C4-2B (cell line): ENCODE results near the gene ZNF215.

Experiments
- H3K27ac ChIP-seq: fragments of 450-650 bp; 2 replicates; pipeline ENCODE4 v1.5.1; 2017
- ZFX ChIP-seq: fragments of 450-650 bp; IDR thresholded peaks from 2 replicates; pipeline ENCODE4 v1.6.1; 2017
- TF ChIP-seq, protein P1 (sequence below): fragments of 450-650 bp; conservative IDR thresholded peaks from 2 replicates; pipeline ENCODE4 v1.5.1; 2017; ENCODE audit warnings: mild to moderate bottlenecking

Gene ZNF215

DNA sequence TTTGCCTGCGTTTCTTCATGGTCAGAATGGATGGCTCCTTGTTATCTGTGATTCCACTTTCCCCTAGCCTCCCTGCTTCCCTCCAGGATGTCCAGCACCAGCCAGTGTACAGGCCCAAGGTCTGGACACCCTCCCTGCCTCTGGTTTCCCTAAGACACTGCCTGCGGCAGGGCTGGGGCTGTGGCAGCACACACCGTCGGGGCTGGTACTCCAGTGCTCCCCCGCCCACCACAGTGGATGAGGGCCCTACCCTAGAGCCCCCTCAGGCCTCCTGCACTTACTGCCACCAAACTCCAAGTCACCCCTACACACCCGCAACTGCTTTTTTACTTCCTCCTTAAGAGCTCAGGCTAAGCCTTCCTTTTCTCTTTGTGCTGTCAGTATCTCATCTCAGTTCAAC, 65.0 kb downstream of the ZNF215 start:
- H3K27ac ChIP-seq, result no peak overlapping the region
- TF ChIP-seq ZFX, result no peak
- TF ChIP-seq, protein P1, sequence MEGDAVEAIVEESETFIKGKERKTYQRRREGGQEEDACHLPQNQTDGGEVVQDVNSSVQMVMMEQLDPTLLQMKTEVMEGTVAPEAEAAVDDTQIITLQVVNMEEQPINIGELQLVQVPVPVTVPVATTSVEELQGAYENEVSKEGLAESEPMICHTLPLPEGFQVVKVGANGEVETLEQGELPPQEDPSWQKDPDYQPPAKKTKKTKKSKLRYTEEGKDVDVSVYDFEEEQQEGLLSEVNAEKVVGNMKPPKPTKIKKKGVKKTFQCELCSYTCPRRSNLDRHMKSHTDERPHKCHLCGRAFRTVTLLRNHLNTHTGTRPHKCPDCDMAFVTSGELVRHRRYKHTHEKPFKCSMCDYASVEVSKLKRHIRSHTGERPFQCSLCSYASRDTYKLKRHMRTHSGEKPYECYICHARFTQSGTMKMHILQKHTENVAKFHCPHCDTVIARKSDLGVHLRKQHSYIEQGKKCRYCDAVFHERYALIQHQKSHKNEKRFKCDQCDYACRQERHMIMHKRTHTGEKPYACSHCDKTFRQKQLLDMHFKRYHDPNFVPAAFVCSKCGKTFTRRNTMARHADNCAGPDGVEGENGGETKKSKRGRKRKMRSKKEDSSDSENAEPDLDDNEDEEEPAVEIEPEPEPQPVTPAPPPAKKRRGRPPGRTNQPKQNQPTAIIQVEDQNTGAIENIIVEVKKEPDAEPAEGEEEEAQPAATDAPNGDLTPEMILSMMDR, result no peak

DNA sequence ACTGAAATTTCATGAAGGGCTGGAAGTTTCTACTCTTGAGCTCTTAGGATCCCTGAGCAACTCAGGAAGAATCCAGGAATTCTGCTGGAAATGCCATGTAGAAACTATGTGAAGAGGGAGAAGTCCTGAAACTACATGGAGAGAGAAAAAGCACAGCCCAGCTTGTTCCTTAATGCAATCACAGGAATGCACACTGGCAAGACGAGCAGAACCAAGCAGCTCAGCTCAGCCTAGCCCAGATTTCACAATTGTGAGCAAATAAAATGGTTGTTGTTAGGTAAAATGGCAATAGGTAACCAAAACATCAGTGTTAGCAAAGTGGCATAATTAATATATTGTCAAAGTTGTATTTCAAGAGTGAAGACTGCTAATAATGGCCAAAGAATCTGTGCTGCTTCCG, 65.8 kb downstream of the ZNF215 start:
- H3K27ac ChIP-seq, result no peak overlapping the region

DNA sequence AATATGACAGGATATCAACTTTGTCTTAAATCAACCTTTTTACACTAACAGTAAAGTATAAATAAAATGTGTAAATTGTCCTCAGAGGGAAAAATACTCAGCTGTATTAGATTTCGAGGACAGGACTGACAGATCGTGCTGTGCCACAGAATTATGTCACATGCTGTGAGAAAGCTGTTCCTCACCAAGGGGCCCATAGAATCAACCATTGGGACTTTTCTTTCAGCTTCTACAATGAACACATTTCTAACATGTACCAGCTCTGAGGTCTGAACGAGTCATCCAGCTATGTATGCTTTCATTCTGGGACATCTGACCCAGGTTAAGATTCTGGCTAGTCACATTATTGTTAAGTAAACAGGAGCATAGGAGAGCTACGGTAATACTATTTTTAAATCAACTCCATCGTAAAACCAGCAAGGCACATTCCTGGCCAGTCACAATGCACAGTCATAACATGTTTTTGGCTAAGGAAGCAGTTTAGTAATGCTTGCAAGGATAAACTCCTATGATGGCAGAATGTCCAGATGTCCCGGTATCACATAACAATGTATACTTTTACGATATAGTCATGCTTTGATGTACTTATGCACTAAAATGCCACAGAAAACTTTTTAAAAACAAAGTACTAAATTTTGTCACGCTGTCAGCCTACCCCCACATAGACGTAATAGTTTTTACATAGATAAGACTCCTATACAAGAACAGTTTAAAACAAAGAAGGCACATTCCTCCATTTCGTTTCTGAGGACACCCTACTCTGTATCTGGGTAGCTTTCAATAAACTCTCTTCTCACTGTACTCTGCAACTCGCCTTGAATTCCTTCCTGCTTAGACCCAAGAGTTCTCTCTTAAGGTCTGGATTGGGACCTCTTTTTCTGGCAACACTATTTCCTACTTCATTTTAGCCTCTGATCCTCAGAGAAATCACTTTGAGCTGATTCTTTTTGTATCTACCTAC, 66.5 kb downstream of the ZNF215 start:
- H3K27ac ChIP-seq, result no peak overlapping the region
- TF ChIP-seq, protein P1, result no peak
- no peak for TF ChIP-seq ZFX

More for the DNA sequence above, 65.8 kb downstream of the ZNF215 start:
- TF ChIP-seq, protein P1, result no peak
- TF ChIP-seq ZFX, result no peak

DNA sequence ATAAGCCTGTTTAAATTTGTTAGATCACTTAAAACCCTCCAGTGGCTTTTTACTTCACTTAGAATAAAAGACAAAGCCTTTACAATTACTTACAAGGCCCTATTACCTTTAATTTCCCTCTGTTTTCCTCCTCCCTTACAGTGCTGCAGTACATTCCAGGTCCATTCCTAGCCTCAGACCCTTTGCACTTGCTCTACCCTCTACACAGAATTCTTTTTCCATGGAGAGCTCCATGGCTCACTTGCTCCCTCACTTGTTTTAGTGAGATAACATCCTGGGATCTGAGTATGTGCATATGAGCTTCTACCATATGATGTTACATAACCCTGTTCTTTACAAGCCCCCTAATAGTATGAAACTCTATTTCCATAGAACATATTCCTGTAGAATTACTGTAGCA, 69.5 kb downstream of the ZNF215 start:
- TF ChIP-seq, protein P1, result no peak
- TF ChIP-seq ZFX, result no peak
- H3K27ac ChIP-seq, result no peak overlapping the region

DNA sequence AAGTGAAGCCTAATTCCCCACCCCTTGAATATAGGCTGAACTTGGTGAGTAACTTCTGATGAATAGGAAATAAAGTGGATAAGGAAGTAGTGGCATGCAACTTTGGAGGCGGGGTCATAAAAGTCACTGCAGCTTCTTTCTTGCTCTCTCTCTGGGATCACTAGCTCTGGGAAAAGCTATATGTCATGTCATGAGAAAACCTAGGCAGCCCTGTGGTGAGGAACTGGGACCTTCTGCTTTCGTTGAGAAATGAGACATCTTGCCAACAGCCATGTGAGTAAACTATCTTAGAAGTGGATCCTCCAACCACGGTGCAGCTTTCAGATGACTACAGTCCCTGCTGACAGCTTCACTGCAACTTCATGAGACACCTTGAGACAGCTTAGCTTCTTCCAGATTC, 78.3 kb downstream of the ZNF215 start:
- H3K27ac ChIP-seq, result no peak overlapping the region
- TF ChIP-seq, protein P1, result no peak
- no peak for TF ChIP-seq ZFX
